K562 (cell line): Measurements from ENCODE around the gene EPHX1. TPM values are rescaled to one million over a fixed set of nuclear protein-coding genes. Genes with fewer than 3 reads are reported as not detected.
A peak's percentile ranks its signal among the peaks of the same experiment; 100 is the strongest.

Experiments used
- ATF1 ChIP-seq, 2 experiments: fragments of 450-650 bp in 1 of 2; IDR thresholded peaks; 2 replicates each; pipeline ENCODE4 v1.6.1; 2016; ENCODE audit warnings: missing compliant biosample characterization in 1 of 2, missing genetic modification characterization in 1 of 2
- MTA1 ChIP-seq: fragments of 450-650 bp; IDR thresholded peaks from 2 replicates; pipeline ENCODE4 v1.6.1; 2017; ENCODE audit warnings: borderline replicate concordance
- SFPQ ChIP-seq: fragments of 200-400 bp; formaldehyde crosslinking; IDR thresholded peaks from 2 replicates; pipeline ENCODE4 v1.6.1; 2017; ENCODE audit warnings: mild to moderate bottlenecking, low read depth, low read length, moderate library complexity
- polyA plus RNA-seq, 8 experiments: library from polyadenylated mRNA; depleted of rRNA in 4 of 8; stranded (reverse) in 5 of 8; unstranded in 3 of 8; fragments of >200 nt; fragmentation: Nextera tagmentation in 2 of 8; fragmentation: Illumina TruSeq in 1 of 8; extraction: Ambion mirVana in 2 of 8; extraction: Trizol in 1 of 8; gene quantifications; 2 replicates each; pipeline versions ENCODE4 v1.2.1 to v1.2.3, GENCODE V29; 2011 to 2014; ENCODE audit warnings: inconsistent platforms in 1 of 8, missing spikeins in 1 of 8
- total RNA-seq, 7 experiments: library from RNA; depleted of rRNA in 6 of 7; stranded (reverse); fragments of >200 nt in 6 of 7; fragmentation: Illumina TruSeq in 2 of 7; extraction: Trizol in 2 of 7; gene quantifications; 2 replicates each; pipeline versions ENCODE4 v1.2.1 to v1.2.3, GENCODE V29; 2011 to 2021; ENCODE audit warnings: low replicate concordance in 1 of 7
- TF ChIP-seq, protein P1 (sequence below): fragments of 200-600 bp; sonication (generic); IDR thresholded peaks from one replicate; pipeline ENCODE4 v1.6.1; 2012; ENCODE audit warnings: mild to moderate bottlenecking, low read depth, low read length, inconsistent platforms
- TF ChIP-seq, protein P2 (sequence below): fragments of 250-450 bp; sonication (Bioruptor Pico); IDR thresholded peaks from 2 replicates; pipeline ENCODE4 v1.9.0; 2021; ENCODE audit warnings: mild to moderate bottlenecking

EPHX1 gene
- total and polyA plus RNA-seq, 9 of the 15 experiments (the other 6 are each of a cell fraction or from before 2014, with no cell fraction given), result 0.21 to 27.0 (median 6.7) TPM

- TF ChIP-seq, protein P1, sequence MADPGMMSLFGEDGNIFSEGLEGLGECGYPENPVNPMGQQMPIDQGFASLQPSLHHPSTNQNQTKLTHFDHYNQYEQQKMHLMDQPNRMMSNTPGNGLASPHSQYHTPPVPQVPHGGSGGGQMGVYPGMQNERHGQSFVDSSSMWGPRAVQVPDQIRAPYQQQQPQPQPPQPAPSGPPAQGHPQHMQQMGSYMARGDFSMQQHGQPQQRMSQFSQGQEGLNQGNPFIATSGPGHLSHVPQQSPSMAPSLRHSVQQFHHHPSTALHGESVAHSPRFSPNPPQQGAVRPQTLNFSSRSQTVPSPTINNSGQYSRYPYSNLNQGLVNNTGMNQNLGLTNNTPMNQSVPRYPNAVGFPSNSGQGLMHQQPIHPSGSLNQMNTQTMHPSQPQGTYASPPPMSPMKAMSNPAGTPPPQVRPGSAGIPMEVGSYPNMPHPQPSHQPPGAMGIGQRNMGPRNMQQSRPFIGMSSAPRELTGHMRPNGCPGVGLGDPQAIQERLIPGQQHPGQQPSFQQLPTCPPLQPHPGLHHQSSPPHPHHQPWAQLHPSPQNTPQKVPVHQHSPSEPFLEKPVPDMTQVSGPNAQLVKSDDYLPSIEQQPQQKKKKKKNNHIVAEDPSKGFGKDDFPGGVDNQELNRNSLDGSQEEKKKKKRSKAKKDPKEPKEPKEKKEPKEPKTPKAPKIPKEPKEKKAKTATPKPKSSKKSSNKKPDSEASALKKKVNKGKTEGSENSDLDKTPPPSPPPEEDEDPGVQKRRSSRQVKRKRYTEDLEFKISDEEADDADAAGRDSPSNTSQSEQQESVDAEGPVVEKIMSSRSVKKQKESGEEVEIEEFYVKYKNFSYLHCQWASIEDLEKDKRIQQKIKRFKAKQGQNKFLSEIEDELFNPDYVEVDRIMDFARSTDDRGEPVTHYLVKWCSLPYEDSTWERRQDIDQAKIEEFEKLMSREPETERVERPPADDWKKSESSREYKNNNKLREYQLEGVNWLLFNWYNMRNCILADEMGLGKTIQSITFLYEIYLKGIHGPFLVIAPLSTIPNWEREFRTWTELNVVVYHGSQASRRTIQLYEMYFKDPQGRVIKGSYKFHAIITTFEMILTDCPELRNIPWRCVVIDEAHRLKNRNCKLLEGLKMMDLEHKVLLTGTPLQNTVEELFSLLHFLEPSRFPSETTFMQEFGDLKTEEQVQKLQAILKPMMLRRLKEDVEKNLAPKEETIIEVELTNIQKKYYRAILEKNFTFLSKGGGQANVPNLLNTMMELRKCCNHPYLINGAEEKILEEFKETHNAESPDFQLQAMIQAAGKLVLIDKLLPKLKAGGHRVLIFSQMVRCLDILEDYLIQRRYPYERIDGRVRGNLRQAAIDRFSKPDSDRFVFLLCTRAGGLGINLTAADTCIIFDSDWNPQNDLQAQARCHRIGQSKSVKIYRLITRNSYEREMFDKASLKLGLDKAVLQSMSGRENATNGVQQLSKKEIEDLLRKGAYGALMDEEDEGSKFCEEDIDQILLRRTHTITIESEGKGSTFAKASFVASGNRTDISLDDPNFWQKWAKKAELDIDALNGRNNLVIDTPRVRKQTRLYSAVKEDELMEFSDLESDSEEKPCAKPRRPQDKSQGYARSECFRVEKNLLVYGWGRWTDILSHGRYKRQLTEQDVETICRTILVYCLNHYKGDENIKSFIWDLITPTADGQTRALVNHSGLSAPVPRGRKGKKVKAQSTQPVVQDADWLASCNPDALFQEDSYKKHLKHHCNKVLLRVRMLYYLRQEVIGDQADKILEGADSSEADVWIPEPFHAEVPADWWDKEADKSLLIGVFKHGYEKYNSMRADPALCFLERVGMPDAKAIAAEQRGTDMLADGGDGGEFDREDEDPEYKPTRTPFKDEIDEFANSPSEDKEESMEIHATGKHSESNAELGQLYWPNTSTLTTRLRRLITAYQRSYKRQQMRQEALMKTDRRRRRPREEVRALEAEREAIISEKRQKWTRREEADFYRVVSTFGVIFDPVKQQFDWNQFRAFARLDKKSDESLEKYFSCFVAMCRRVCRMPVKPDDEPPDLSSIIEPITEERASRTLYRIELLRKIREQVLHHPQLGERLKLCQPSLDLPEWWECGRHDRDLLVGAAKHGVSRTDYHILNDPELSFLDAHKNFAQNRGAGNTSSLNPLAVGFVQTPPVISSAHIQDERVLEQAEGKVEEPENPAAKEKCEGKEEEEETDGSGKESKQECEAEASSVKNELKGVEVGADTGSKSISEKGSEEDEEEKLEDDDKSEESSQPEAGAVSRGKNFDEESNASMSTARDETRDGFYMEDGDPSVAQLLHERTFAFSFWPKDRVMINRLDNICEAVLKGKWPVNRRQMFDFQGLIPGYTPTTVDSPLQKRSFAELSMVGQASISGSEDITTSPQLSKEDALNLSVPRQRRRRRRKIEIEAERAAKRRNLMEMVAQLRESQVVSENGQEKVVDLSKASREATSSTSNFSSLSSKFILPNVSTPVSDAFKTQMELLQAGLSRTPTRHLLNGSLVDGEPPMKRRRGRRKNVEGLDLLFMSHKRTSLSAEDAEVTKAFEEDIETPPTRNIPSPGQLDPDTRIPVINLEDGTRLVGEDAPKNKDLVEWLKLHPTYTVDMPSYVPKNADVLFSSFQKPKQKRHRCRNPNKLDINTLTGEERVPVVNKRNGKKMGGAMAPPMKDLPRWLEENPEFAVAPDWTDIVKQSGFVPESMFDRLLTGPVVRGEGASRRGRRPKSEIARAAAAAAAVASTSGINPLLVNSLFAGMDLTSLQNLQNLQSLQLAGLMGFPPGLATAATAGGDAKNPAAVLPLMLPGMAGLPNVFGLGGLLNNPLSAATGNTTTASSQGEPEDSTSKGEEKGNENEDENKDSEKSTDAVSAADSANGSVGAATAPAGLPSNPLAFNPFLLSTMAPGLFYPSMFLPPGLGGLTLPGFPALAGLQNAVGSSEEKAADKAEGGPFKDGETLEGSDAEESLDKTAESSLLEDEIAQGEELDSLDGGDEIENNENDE, result no peak
- TF ChIP-seq, protein P2, sequence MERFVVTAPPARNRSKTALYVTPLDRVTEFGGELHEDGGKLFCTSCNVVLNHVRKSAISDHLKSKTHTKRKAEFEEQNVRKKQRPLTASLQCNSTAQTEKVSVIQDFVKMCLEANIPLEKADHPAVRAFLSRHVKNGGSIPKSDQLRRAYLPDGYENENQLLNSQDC (CRISPR knock-in tag), result no peak
- TF ChIP-seq SFPQ, result no peak
- no peak for TF ChIP-seq MTA1
- TF ChIP-seq ATF1 (CRISPR knock-in tag; IDR thresholded peaks at IDR 0.05), result no peak
- 0 out of 2 replicates have a peak, but pooled peaks have one; percentile 16 for TF ChIP-seq ATF1 (tag; IDR thresholded peaks at IDR 0.05)
These were observed at the start of gene EPHX1 (continued) for GRCh38 chr1:225809842-225810578.
